Ramos (cell line): ENCODE data around the gene SGMS1.
"Not testable (repeated sequence)": the region's sequence is repeated elsewhere in the genome, so short reads cannot be mapped to it uniquely, and the experiment has no call there.

Source experiments
- in situ Hi-C: fragments of 300-500 bp; cut with MboI; formaldehyde crosslinking; loops from one replicate; pipeline ENCODE4 v1.14.3; 2022; ENCODE audit warnings: low sequenced_read_pairs; ENCODE audit not compliant: unreplicated experiment

SGMS1 gene

GRCh38 chr10:50561816-50562215 lies 61.9 kb downstream of the SGMS1 start:
- in situ Hi-C loops, result no loop called here

DNA sequence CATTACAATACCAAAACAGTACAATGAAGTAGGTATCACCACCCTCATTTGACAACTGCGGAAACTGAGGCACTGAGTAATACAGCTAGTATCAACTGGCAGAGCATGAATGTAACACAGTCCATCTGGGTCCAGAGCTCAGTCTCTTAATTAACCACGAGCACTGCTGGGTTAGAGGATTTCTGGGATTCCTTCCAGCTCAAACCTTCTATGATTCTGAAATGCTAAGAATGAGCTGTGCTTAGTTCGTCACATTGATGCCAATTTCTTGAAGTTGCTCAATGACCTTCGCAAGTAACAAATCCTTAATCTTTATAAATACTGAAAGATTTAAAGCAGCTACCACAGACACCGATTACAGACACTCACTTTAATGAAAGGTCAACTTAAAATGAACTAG lies 62.5 kb downstream of the SGMS1 start:
- in situ Hi-C loops, result no loop called here

DNA sequence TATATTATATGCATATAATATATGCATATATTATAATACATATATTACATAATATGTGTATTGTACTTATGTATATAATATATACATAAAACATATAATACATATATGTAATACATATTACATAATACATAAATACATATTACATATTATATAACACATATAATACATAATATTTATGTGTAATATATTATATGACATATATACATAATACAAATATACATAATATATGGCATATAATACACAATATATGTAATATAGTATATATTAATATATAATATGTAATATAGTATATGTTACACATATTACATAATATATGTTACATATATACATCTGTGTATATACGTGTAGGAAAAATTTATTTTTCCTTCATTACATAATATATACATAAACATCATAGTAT lies 63.4 kb downstream of the SGMS1 start:
- in situ Hi-C loops, result no loop called here

GRCh38 chr10:50558371-50558770 lies 65.4 kb downstream of the SGMS1 start:
- in situ Hi-C loops, result no loop called here

DNA sequence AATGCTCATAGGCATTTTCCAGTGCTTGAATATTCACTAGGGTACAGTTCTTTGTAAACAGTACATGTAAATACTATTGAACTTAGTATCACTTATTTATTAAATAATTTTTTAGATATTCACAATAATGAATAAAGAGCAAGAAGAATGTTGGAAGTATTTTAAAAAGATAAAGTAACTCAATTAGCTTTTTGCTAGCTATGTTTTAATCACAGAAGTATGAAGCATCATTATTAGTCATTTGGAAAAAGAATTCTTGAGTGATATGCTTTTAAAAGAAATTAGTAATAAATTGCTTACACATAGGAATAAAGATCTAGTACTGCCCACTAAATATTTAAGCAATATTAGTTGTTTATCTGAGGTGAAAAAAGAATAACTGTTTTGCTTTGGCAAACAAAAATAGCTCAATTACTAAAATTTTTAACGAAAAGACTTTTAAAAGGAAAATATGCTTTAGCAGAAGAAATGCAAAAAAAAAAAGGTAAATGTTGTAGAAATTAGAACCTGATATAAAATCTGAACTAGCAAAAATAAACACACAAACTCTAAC lies 66.5 kb downstream of the SGMS1 start:
- in situ Hi-C loops, result no loop called here

DNA sequence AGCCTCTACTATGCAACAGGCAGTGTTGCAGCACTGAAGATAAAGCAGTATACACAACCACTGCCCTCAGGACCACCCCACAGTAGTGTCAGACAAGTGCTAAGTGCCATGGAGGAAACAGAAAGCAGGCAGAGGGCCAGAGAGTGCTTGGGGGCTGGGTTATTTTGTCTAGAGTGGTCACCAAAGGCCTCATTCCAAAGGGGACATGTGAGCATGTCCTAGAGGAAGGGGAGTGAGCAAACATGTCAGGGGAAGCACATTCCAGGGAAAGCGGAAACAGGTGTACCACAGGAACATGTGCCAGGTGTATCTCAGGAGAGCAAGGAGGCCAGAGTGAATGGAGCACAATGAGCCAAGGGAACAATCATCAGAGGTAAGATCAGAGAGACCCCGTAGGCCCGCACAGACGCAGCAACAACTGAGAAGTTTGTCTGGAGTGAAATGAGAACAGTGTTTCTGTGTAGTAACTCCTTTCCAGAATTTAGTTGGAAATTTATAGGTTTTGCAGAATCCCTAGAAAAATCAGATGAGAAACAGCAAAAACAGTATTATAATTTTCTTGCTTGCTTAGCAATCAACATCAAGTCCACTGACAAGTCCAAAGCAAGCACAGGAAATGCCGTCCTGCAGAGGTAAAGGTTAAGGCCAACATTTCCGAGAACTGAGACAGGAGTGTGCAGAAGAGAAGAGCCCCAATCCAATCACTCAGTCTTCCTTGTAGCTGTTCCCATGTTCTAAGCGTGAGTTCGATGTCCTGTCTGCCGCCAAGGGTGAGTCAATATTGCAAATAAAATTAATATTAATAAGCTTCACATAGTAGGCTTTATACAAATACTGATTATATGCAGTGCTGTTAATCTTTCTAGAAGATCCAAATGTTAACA lies 67.3 kb downstream of the SGMS1 start:
- in situ Hi-C loops, result no loop called here

DNA sequence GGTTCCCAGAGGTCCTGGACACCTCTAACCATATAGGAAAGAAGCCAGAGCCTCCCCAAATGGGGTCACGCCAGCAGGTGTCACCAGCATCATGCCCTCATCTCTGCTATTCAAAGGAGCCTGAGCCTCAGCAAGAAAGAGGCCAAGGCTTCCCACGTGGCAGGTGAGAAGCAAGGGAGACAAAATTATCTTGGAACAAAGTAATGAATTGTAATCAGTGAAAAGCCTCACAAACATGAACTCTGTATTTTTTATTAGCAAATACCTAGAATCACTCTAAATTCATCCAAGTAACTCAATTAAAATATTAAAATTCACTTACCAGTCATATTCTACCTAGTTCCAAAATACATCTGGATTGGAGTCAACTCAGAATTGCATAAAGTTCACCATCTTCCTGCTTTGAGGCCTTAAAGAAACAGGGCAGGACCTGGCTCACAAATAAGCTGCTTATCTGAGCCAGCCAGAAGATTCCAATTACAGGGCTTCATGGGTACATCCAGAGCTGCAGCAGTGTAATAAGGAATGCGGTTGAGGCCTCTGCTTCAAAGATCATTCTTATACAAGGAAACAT lies 68.7 kb downstream of the SGMS1 start:
- in situ Hi-C loops, result no loop called here

DNA sequence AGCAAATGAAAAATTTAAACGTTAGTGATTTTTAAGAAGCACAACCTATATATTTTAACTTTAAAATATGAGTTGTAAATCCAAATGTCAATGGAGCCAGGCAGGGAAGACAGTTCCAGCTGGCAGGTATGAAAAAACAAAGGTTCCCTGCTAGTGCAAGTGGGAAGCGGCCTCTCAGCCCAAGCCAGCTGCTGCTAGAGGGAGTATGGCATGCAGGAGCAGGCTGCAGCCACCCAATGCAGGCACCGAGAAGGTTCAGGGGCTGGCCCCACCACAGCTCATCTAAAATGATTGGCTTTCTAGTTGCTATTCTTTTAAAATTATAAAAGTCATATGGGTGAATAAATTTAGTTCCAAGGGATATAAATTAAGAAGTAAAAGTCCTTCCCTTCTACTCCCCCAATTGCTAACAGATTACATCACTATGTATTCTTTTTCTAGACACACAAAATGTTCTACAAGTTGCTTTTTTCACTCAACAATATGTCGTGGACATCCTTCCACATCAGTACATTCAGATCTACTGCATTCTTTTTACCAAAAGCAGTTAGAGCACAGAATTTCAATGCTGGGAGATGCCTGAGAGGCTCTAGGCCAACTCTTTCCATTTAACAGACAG lies 69.3 kb downstream of the SGMS1 start:
- in situ Hi-C loops, result no loop called here

DNA sequence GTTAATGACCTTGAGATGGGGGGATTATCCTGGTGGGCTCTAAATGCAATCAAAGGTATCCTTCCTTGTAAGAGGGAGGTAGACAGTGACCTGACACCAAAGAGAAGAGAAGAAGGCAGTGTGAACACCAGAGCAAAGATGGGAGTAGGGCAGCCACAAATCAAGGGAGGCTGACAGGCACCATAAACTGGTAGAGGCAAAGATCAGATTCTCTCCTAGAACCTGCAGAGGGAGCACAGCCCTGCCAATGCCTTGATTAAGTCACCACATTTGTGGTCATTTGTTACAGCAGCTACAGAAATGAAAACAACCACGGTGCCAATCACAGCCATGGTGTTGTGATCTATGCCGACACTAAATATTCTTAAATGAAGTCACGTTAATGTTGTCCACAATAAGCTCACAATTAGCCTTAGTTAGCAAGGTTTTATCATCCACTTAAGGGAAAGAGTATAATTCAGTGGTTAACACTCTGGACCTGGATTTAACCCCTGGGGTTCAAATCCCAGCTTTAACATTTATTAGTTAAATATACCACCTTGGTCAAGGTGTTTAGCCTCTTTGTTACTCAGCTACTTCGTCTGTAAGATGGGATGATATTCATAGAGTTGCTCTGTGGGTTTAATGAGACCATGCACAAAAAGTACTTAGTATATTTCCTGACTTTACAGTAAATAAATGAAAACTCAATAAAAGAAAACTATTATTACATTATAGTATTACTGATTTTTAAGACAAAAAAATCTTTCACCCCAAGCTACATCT lies 70.8 kb downstream of the SGMS1 start:
- in situ Hi-C loops, result no loop called here

DNA sequence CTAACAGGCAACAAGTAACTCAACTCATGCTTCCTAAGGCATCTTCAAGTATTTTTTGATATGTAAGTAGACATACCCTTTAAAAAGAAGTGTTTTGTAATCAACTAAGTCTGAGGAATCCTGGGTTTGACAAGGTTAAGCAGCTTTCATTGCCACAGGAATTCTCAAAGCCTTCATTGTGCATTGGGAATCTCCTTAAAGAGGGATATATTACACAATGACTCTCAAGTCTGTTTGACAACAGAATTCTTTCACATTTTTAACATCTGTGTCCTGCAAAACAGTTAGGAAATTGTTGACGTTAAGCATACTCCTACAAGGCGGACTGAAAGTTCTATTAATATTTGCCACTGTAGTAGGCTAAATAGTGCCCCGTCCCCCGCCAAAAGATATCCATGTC lies 71.4 kb downstream of the SGMS1 start:
- in situ Hi-C loops, result no loop called here

DNA sequence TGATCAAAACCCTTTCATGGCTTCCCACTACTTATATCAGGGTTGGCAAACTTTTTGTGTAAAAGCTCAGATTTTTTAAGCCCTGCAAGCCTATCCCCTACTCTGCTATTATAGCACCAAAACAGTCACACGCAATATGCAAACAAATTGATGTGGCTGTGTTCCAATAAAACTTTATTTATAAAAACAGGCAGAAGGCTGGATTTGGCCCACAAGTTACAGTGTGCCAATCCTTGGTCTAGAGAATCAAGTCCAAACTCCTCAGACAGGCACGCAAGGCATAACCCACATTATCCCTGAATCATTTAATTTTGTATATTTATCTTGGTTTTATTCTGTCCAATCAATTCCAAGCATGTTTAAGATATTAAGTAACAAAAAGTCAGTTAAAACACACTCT lies 71.9 kb downstream of the SGMS1 start:
- in situ Hi-C loops, result no loop called here

DNA sequence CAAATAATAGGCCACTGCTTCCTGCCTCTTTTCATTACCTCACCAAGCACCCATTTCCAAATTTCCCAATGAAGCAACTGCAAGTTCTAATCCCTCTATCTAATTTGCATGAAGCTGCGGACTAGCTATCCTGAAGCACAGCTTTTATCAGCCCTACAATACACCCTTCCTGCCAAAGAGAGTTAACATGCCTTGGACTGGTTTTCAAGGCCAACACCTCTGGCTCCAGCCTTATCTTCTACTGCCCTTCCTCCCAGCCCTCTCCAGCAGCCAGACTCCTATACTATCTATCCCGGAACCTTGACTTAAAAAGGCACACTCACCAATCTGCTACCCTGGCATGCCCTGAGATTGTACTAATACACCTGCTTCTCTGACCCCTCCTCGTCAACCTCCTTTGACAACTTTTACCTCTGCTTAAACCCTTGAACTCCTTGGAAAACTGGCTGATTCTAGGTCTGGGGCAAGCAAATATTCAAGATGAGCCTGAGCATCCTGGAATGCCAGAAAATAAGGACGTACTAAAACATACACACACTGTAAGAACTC lies 73.4 kb downstream of the SGMS1 start:
- in situ Hi-C loops, result no loop called here

- in situ Hi-C loops, result not testable (repeated sequence)
Observed at GRCh38 chr10:50549186-50549585, 74.6 kb downstream of the SGMS1 start.

- in situ Hi-C loops, result not testable (repeated sequence)
Observed at GRCh38 chr10:50548481-50548880, 75.3 kb downstream of the SGMS1 start.

DNA sequence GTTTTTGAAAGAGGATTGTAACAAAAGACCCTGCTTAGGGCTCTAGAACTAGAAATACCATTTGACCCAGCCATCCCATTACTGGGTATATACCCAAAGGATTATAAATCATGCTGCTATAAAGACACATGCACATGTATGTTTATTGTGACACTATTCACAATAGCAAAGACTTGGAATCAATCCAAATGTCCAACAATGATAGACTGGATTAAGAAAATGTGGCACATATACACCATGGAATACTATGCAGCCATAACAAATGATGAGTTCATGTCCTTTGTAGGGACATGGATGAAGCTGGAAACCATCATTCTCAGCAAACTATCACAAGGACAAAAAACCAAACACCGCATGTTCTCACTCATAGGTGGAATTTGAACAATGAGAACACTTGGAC lies 77.5 kb downstream of the SGMS1 start:
- in situ Hi-C loops, result not testable (repeated sequence)

GRCh38 chr10:50545846-50546245 lies 77.9 kb downstream of the SGMS1 start:
- in situ Hi-C loops, result no loop called here

DNA sequence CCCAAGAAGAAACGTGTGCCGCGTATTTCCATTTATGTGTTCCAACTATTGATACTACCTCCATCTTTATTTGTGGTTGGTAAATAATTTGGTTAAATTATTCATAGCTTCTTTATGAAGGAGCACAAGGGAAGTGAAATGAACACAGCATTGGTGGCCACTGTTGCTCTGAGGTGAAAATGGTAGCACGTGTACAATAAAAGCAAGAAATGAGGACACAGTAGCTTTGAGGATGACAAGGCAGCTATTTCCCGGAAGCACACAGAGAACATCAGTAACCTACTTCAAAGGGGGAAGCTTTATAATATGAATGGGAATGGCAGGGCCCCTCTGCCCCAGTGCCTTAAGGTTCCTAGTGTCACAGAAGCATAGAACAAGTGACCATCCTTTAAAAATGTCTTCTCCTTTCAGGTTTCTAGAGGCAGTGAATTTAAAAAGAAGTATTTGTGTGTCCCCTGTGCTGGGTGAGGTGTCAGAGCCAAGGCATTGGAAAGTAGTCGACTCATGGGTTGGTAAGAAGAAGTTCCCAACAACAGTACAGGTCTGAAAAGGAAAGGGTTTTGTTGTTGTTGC lies 78.8 kb downstream of the SGMS1 start:
- in situ Hi-C loops, result no loop called here

GRCh38 chr10:50544095-50544856 lies 79.5 kb downstream of the SGMS1 start:
- in situ Hi-C loops, result no loop called here

GRCh38 chr10:50542871-50543270 lies 80.9 kb downstream of the SGMS1 start:
- in situ Hi-C loops, result no loop called here
